ENCODE data around the gene NUP98.
A peak's percentile ranks its signal among the peaks of the same experiment; 100 is the strongest.

The NUP98 gene

GRCh38 chr11:3735827-3736226 is 61.5 kb downstream of the NUP98 start:
- no peak for DNase-seq (ENCODE audit: low spot score)

- no peak for DNase-seq (ENCODE audit: low spot score)
These were observed 64.5 kb downstream of the NUP98 start for GRCh38 chr11:3732671-3733436.

- DNase-seq (ENCODE audit: low spot score) = no peak
These were observed 74.2 kb downstream of the NUP98 start for GRCh38 chr11:3723014-3723708.

- no peak for DNase-seq (ENCODE audit: low spot score)
These were observed 75.3 kb downstream of the NUP98 start for GRCh38 chr11:3722100-3722499.

- DNase-seq (ENCODE audit: low spot score) = no peak
These were observed 76.4 kb downstream of the NUP98 start for GRCh38 chr11:3720997-3721396.

- DNase-seq (ENCODE audit: low spot score) = no peak
These were observed 85.1 kb downstream of the NUP98 start for GRCh38 chr11:3712274-3712673.

GRCh38 chr11:3710485-3711259 is 86.7 kb downstream of the NUP98 start:
- DNase-seq (ENCODE audit: low spot score) = no peak

- no peak for DNase-seq (ENCODE audit: low spot score)
These were observed 87.4 kb downstream of the NUP98 start for GRCh38 chr11:3709977-3710376.

GRCh38 chr11:3707176-3707575 is 90.2 kb downstream of the NUP98 start:
- no peak for DNase-seq (ENCODE audit: low spot score)

GRCh38 chr11:3703383-3703782 is 94.0 kb downstream of the NUP98 start:
- no peak for DNase-seq (ENCODE audit: low spot score)

- no peak for DNase-seq (ENCODE audit: low spot score)
These were observed 96.4 kb downstream of the NUP98 start for GRCh38 chr11:3700910-3701309.

GRCh38 chr11:3700410-3700809 is 96.9 kb downstream of the NUP98 start:
- DNase-seq (ENCODE audit: low spot score) = no peak

- DNase-seq (ENCODE audit: low spot score) = no peak
These were observed 110.6 kb downstream of the NUP98 start for GRCh38 chr11:3686751-3687150.

GRCh38 chr11:3685923-3686322 is 111.4 kb downstream of the NUP98 start:
- DNase-seq (ENCODE audit: low spot score) = no peak

- DNase-seq (ENCODE audit: low spot score) = no peak
These were observed 112.6 kb downstream of the NUP98 start for GRCh38 chr11:3684819-3685172.

GRCh38 chr11:3684129-3684818 is 113.1 kb downstream of the NUP98 start:
- DNase-seq (ENCODE audit: low spot score) = no peak

- DNase-seq (ENCODE audit: low spot score) = no peak
These were observed 114.3 kb downstream of the NUP98 start for GRCh38 chr11:3683039-3683438.

GRCh38 chr11:3679077-3679476 is 118.3 kb downstream of the NUP98 start:
- DNase-seq (ENCODE audit: low spot score) = no peak

GRCh38 chr11:3675971-3676370 is 121.4 kb downstream of the NUP98 start:
- no peak for DNase-seq (ENCODE audit: low spot score)

- peak; percentile 14 for DNase-seq (ENCODE audit: low spot score)
These were observed 123.2 kb downstream of the NUP98 start for GRCh38 chr11:3674189-3674588.

- no peak for DNase-seq (ENCODE audit: low spot score)
These were observed 125.8 kb downstream of the NUP98 start, which contains the start of gene CHRNA10 for GRCh38 chr11:3671334-3672254. Gene CHRNA10, minus strand, starts transcription at chr11:3671384. Its CDS starts 72 bp downstream, at chr11:3671312.

Data from SW480 (cell line).